Transverse colon (tissue), 4 donors: Measurements from ENCODE around the gene RPS23.

Experiments used
- CTCF ChIP-seq, 5 experiments: fragments of 200-600 bp in 3 of 5; fragments of 450-650 bp in 2 of 5; sonication (generic) in 3 of 5; IDR thresholded peaks; 1 replicate in 2 of 5; 2 replicates in 3 of 5; pipeline ENCODE4 v1.5.1; 2016 to 2017; ENCODE audit warnings: antibody characterized with exemption in 5 of 5, inconsistent platforms in 3 of 5, mild to moderate bottlenecking in 2 of 5, moderate library complexity in 1 of 5
- POLR2A ChIP-seq: fragments of 450-650 bp; IDR thresholded peaks from one replicate; pipeline ENCODE4 v1.6.1; 2016; ENCODE audit warnings: antibody characterized with exemption, mild to moderate bottlenecking, moderate library complexity
- POLR2AphosphoS5 ChIP-seq, 3 donors: sonication (generic); formaldehyde crosslinking; IDR thresholded peaks; one replicate each; pipeline ENCODE4 v1.6.1; 2016; ENCODE audit warnings: antibody characterized with exemption in 3 of 3

- TF ChIP-seq CTCF (IDR thresholded peaks at IDR 0.05) (no peak), POLR2A (no peak), POLR2AphosphoS5 (IDR thresholded peaks at IDR 0.05) (no peak)
These were observed 22.3 kb downstream of the RPS23 start for GRCh38 chr5:82255844-82256243.
